ENCODE results near the gene USF1.

USF1 gene

GRCh38 chr1:161039154-161039545, 6.6 kb downstream of the USF1 start:
- H2AFZ ChIP-seq (ENCODE audit: low read depth, low read length), result no peak overlapping the region
- no peak overlapping the region for H3K9ac ChIP-seq (ENCODE audit: low read length)
- H4K91ac ChIP-seq (ENCODE audit: low read length), result no peak overlapping the region
- H2AK5ac ChIP-seq (ENCODE audit: low read length, severe bottlenecking), result no peak overlapping the region
- H2BK15ac ChIP-seq (ENCODE audit: low read depth, poor library complexity, severe bottlenecking), result no peak overlapping the region
- peaks cover 2% of the 10 kb centered on the region for H3K4me1 ChIP-seq (ENCODE audit: control insufficient read depth, insufficient read depth, low read depth, low read length)
- H2BK5ac ChIP-seq (ENCODE audit: low read depth, low read length, poor library complexity, severe bottlenecking), result no peak overlapping the region
- no peaks in the 10 kb centered on the region for H3K9me3 ChIP-seq (ENCODE audit: control insufficient read depth, low read length)
- no peak overlapping the region for H3K4me2 ChIP-seq (ENCODE audit: low read length, poor library complexity, severe bottlenecking)
- peaks cover 51 to 54% of the 10 kb centered on the region in 2 experiments for H3K36me3 ChIP-seq (ENCODE audit: control insufficient read depth in 1 of 2, insufficient read depth in 2 of 2, low read depth in 1 of 2, low read length in 2 of 2)
- no peak overlapping the region for H3K23ac ChIP-seq (ENCODE audit: low read length in 2 of 2)
- no peak overlapping the region for H3K4ac ChIP-seq (ENCODE audit: low read depth in 1 of 2, low read length in 2 of 2)
- no peak overlapping the region for H2BK12ac ChIP-seq (ENCODE audit: low read length in 2 of 2)
- H2BK120ac ChIP-seq (ENCODE audit: low read depth, low read length), result no peak overlapping the region
- no peak overlapping the region for H3K27ac ChIP-seq (ENCODE audit: low read length, poor library complexity, severe bottlenecking)
- no peaks in the 10 kb centered on the region for H3K27me3 ChIP-seq (ENCODE audit: control insufficient read depth in 1 of 2, insufficient read depth in 1 of 2, low read length in 2 of 2)
- no peak overlapping the region for H3K4me3 ChIP-seq (ENCODE audit: insufficient read depth in 1 of 2, low read depth in 1 of 2, low read length in 2 of 2)
- no peak overlapping the region for H3K18ac ChIP-seq (ENCODE audit: low read depth in 1 of 2, low read length in 2 of 2)
- 0% methylated on average over 1 of the region's 3 CpGs for WGBS
- no peak for DNase-seq
- H4K8ac ChIP-seq (ENCODE audit: low read length), result no peak overlapping the region
- H3K79me1 ChIP-seq (replicated peaks; ENCODE audit: low read length, poor library complexity, severe bottlenecking), result peaks cover 33% of the 10 kb centered on the region
- no peak overlapping the region for H3K14ac ChIP-seq (ENCODE audit: low read length in 2 of 2)

GRCh38 chr1:161038523-161039153, 7.1 kb downstream of the USF1 start, which contains the start of gene TSTD1:
TSS of gene TSTD1 (minus strand) at chr1:161038964. CDS start at chr1:161038889, 75 bp downstream.
- Histone ChIP-seq H3K9me3 (ENCODE audit: control insufficient read depth, low read length) (no peaks in the 10 kb centered on the region), H3K9ac (ENCODE audit: low read length) (no peak within 1 kb of the TSS), H3K4ac (ENCODE audit: low read depth in 1 of 2, low read length in 2 of 2) (no peak within 1 kb of the TSS), H3K27me3 (ENCODE audit: control insufficient read depth in 1 of 2, insufficient read depth in 1 of 2, low read length in 2 of 2) (no peaks in the 10 kb centered on the region), H3K79me1 (replicated peaks; ENCODE audit: low read length, poor library complexity, severe bottlenecking) (peaks cover 33% of the 10 kb centered on the region), H2AK5ac (ENCODE audit: low read length, severe bottlenecking) (no peak within 1 kb of the TSS), H3K27ac (ENCODE audit: low read length, poor library complexity, severe bottlenecking) (no peak within 1 kb of the TSS), H3K14ac (ENCODE audit: low read length in 2 of 2) (no peak within 1 kb of the TSS), H2BK5ac (ENCODE audit: low read depth, low read length, poor library complexity, severe bottlenecking) (no peak within 1 kb of the TSS), H2BK15ac (ENCODE audit: low read depth, poor library complexity, severe bottlenecking) (no peak within 1 kb of the TSS), H3K4me2 (ENCODE audit: low read length, poor library complexity, severe bottlenecking) (no peak within 1 kb of the TSS), H4K8ac (ENCODE audit: low read length) (peak within 1 kb of the TSS; percentile 64), H3K4me3 (ENCODE audit: insufficient read depth in 1 of 2, low read depth in 1 of 2, low read length in 2 of 2) (peak within 1 kb of the TSS in 1 of 2 experiments; percentile 51), H2BK120ac (ENCODE audit: low read depth, low read length) (no peak within 1 kb of the TSS), H3K18ac (ENCODE audit: low read depth in 1 of 2, low read length in 2 of 2) (no peak within 1 kb of the TSS), H2BK12ac (ENCODE audit: low read length in 2 of 2) (no peak within 1 kb of the TSS), H3K36me3 (ENCODE audit: control insufficient read depth in 1 of 2, insufficient read depth in 2 of 2, low read depth in 1 of 2, low read length in 2 of 2) (peaks cover 51 to 54% of the 10 kb centered on the region in 2 experiments), H2AFZ (ENCODE audit: low read depth, low read length) (no peak within 1 kb of the TSS), H3K4me1 (ENCODE audit: control insufficient read depth, insufficient read depth, low read depth, low read length) (peaks cover 2% of the 10 kb centered on the region), H4K91ac (ENCODE audit: low read length) (peak within 1 kb of the TSS; percentile 20), H3K23ac (ENCODE audit: low read length in 2 of 2) (no peak within 1 kb of the TSS)
- 57% methylated on average over 53 of the region's 54 CpGs for WGBS
- no peak for DNase-seq

GRCh38 chr1:161037661-161038522, 7.9 kb downstream of the USF1 start:
- Histone ChIP-seq H3K9me3 (ENCODE audit: control insufficient read depth, low read length) (no peaks in the 10 kb centered on the region), H3K27ac (ENCODE audit: low read length, poor library complexity, severe bottlenecking) (no peak overlapping the region), H2AFZ (ENCODE audit: low read depth, low read length) (no peak overlapping the region), H3K23ac (ENCODE audit: low read length in 2 of 2) (no peak overlapping the region), H3K36me3 (ENCODE audit: control insufficient read depth in 1 of 2, insufficient read depth in 2 of 2, low read depth in 1 of 2, low read length in 2 of 2) (peaks cover 51% of the 10 kb centered on the region in 2 experiments), H4K91ac (ENCODE audit: low read length) (no peak overlapping the region), H2BK12ac (ENCODE audit: low read length in 2 of 2) (no peak overlapping the region), H2BK15ac (ENCODE audit: low read depth, poor library complexity, severe bottlenecking) (no peak overlapping the region), H3K14ac (ENCODE audit: low read length in 2 of 2) (no peak overlapping the region), H3K4ac (ENCODE audit: low read depth in 1 of 2, low read length in 2 of 2) (no peak overlapping the region), H2AK5ac (ENCODE audit: low read length, severe bottlenecking) (no peak overlapping the region), H3K9ac (ENCODE audit: low read length) (no peak overlapping the region), H4K8ac (ENCODE audit: low read length) (no peak overlapping the region), H3K4me1 (ENCODE audit: control insufficient read depth, insufficient read depth, low read depth, low read length) (peaks cover 2% of the 10 kb centered on the region), H2BK120ac (ENCODE audit: low read depth, low read length) (no peak overlapping the region), H3K27me3 (ENCODE audit: control insufficient read depth in 1 of 2, insufficient read depth in 1 of 2, low read length in 2 of 2) (no peaks in the 10 kb centered on the region), H3K4me3 (ENCODE audit: insufficient read depth in 1 of 2, low read depth in 1 of 2, low read length in 2 of 2) (peak overlapping the region in 1 of 2 experiments; percentile 51), H2BK5ac (ENCODE audit: low read depth, low read length, poor library complexity, severe bottlenecking) (no peak overlapping the region), H3K79me1 (replicated peaks; ENCODE audit: low read length, poor library complexity, severe bottlenecking) (peaks cover 29% of the 10 kb centered on the region), H3K4me2 (ENCODE audit: low read length, poor library complexity, severe bottlenecking) (no peak overlapping the region), H3K18ac (ENCODE audit: low read depth in 1 of 2, low read length in 2 of 2) (no peak overlapping the region)
- WGBS, result 77% methylated on average over 21 of the region's 21 CpGs
- DNase-seq, result no peak

GRCh38 chr1:161033751-161034150, 12.0 kb downstream of the USF1 start:
- Histone ChIP-seq H2BK120ac (ENCODE audit: low read depth, low read length) (no peak overlapping the region), H3K4ac (ENCODE audit: low read depth in 1 of 2, low read length in 2 of 2) (no peak overlapping the region), H2BK5ac (ENCODE audit: low read depth, low read length, poor library complexity, severe bottlenecking) (no peak overlapping the region), H3K18ac (ENCODE audit: low read depth in 1 of 2, low read length in 2 of 2) (no peak overlapping the region), H4K91ac (ENCODE audit: low read length) (no peak overlapping the region), H3K14ac (ENCODE audit: low read length in 2 of 2) (no peak overlapping the region), H3K23ac (ENCODE audit: low read length in 2 of 2) (no peak overlapping the region), H2AK5ac (ENCODE audit: low read length, severe bottlenecking) (no peak overlapping the region), H3K27me3 (ENCODE audit: control insufficient read depth in 1 of 2, insufficient read depth in 1 of 2, low read length in 2 of 2) (no peaks in the 10 kb centered on the region), H2BK15ac (ENCODE audit: low read depth, poor library complexity, severe bottlenecking) (no peak overlapping the region), H2BK12ac (ENCODE audit: low read length in 2 of 2) (no peak overlapping the region), H4K8ac (ENCODE audit: low read length) (no peak overlapping the region), H3K9me3 (ENCODE audit: control insufficient read depth, low read length) (no peaks in the 10 kb centered on the region), H3K79me1 (replicated peaks; ENCODE audit: low read length, poor library complexity, severe bottlenecking) (peaks cover 8% of the 10 kb centered on the region), H3K4me2 (ENCODE audit: low read length, poor library complexity, severe bottlenecking) (no peak overlapping the region), H3K36me3 (ENCODE audit: control insufficient read depth in 1 of 2, insufficient read depth in 2 of 2, low read depth in 1 of 2, low read length in 2 of 2) (peaks cover 13 to 14% of the 10 kb centered on the region in 2 experiments), H3K9ac (ENCODE audit: low read length) (no peak overlapping the region), H3K27ac (ENCODE audit: low read length, poor library complexity, severe bottlenecking) (no peak overlapping the region), H3K4me3 (ENCODE audit: insufficient read depth in 1 of 2, low read depth in 1 of 2, low read length in 2 of 2) (no peak overlapping the region), H2AFZ (ENCODE audit: low read depth, low read length) (no peak overlapping the region), H3K4me1 (ENCODE audit: control insufficient read depth, insufficient read depth, low read depth, low read length) (no peaks in the 10 kb centered on the region)
- no peak for DNase-seq
- 96% methylated on average over 3 of the region's 3 CpGs for WGBS
